Right renal pelvis (tissue), 4 donors: Measurements from ENCODE around the gene COX15. TPM values are rescaled to one million over a fixed set of nuclear protein-coding genes. Genes with fewer than 3 reads are reported as not detected.
"Not testable (repeated sequence)": the region's sequence is repeated elsewhere in the genome, so short reads cannot be mapped to it uniquely, and the experiment has no call there.

Source experiments
- DNase-seq, 4 donors: peaks; one replicate each; pipeline ENCODE4 v3.0.0-alpha.2; 2013; ENCODE audit warnings: low read depth in 4 of 4, low spot score in 3 of 4, missing footprints in 1 of 4
- polyA plus RNA-seq, 4 donors: library from polyadenylated mRNA; unstranded; fragments of 120-200 nt; gene quantifications; one replicate each; pipeline ENCODE4 v1.2.1, GENCODE V29; 2013; ENCODE audit not compliant: insufficient read length in 4 of 4

Gene COX15
- polyA plus RNA-seq, 4 donors, result 46.4 to 50.4 (median 47.0) TPM

GRCh38 chr10:99742254-99742653 is 10.3 kb upstream of the COX15 start:
- DNase-seq, result no peak

DNA sequence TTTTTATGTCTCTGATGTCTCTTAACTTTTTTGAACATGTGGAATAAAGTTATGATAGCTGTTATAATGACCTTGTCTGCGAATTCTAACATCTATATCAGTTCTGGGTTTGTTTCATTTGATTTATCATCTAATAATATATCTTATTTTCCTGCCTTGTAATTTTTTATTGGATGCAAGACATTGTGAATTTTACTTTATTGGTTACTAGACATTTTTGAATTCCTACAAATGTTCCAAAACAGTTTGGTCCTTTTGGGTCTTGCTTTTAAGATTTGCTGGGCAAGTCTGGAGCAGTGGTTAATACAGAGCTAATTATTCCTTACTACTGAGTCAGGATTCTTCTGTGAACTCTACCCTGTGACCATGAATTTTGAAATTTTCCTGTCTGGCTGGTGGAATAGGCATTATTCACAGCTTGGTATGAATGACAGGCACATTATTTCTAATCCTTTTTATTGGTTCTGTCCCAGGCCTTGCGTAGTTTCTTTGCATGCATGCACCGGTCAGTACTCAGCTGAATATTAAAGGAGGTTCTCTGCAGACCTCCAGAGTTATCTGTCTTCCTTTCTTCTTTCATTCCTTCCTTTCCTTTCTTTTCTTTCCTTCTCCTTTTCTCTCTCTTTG is 9.1 kb upstream of the COX15 start:
- no peak for DNase-seq

GRCh38 chr10:99740260-99740659 is 8.3 kb upstream of the COX15 start:
- DNase-seq, result no peak

DNA sequence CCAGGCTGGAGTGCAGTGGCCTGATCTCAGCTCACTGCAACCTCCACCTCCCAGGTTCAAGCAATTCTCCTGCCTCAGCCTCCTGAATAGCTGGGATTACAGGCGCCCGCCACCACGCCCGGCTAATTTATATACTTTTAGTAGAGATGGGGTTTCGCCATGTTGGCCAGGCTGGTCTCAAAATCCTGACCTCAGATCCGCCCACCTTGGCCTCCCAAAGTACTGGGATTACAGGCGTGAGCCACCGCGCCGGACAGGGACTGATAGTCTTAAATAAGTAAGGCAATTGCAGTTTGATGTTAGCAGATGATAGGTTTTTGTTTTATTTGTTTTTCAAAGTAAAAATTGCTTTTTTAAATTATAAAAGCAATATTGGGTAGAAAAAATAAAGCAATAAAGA is 2.2 kb upstream of the COX15 start:
- not testable (repeated sequence) for DNase-seq

DNA sequence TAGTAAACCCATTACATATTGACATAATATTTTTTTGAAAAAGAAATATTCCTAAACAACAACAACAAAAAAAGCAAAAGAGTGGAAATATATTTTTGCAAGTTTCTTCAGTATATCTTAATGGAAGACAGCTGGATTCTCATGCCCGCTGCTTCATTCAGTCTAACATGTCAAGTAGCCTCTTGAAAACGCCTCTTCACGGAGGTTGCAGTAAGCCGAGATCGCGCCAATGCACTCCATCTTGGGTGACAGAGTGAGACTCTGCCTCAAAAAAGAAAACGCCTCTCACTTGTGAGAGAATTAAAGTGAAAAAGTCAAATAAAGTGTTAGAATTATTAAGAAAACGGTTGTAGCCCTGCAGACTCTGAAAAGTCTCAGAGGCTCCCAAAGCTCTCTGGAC is 1.4 kb upstream of the COX15 start:
- no peak for DNase-seq

DNA sequence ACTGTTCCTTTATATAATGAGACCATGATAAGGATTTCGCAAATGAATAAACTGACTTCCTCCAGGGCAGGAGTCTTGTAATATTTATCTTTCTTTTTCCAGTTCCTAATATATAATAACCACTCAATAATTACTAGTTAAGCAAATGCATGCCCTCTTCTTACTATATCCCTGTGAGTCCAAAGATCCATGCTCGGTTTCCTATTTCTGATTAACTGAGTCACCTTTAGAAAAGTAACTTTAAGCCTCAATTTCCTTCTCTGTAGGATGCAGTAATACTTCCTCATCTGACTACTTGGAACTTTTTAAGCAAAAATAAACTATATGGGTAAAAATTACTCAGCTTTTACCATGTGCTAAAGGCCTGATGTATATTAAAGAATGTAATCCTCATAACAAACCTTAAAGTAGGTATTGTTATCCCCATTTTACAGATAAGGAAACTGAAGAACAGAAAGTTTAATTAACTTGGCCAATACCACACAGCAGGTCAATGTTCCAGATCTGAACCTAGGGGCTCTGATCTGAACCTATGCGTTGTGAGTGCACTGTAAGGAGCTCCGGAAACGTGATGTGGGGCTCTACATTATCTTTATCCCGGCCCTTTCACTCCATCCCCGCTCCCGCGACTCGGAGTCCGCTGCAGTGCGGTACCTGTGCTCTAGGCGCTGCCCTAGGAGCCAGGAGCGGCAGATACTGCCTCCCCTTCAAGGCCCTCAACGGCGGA is 458 bp downstream of the COX15 start:
- DNase-seq, result no peak

DNA sequence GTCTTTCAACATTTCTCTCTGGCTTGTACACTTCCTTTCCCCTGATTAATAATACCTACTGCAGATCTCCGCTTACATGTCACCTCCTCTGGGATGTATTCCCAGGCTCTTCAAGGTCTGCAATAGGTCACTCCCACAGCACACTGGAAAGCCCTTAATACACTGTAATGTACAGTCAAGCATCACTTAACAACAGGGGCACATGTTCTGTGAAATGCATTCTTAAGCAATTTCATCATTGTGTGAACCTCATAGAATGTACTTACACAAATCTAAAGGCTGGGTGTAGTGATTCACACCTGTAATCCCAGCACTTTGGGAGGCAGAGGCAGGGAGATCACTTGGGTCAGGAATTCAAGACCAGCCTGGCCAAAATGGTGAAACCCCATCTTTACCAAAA is 1.9 kb downstream of the COX15 start:
- DNase-seq, result no peak

GRCh38 chr10:99720387-99720786 is 11.5 kb downstream of the COX15 start:
- no peak for DNase-seq

DNA sequence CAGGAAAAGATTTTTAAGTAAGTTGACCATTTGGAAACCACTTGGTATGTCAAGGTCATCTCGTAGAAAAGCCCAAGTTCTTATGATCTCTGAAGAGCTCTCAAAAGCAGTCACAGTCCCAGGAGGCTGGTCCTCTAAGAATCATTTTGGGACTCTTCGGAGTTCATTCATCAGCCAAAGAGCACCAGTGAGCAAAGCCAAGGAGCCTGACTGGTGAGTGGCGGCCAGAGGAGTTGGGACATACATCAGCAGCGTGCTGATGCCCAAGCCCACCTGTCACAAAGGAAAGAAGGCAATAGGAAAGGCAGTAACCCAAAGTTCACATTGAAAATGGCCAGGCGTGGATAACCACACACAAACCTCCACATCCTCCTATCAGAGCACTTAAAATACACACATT is 17.5 kb downstream of the COX15 start:
- no peak for DNase-seq

DNA sequence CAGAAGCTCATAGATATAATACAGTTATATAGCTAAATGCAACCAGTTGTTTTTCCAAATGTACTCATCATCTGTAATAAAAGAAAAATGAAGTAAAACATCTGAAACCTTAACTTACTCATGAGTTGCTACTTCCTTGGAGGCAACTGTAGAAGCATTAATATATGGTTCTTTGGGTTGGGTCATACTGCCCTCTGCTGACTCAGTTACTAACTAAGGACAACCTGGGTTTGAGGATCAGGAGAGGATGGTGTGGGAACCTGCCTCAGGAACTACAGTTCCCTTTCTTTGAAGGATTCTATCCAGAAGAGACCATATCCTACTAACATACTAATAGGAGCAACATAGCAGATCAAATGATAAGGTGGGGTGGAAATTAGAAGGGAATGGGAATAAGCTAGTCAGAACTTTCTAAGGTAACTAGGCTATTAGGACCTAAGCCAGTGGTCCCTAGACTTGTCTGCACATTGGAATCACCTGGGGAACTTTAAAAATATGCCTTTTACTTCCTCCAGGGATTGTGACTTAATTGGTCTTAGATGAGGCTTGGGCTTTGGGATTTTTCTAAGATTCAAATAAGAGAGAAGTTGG is 20.7 kb downstream of the COX15 start:
- DNase-seq, result peak in 3 of 4 donors; percentile 28 to 51 (median 31)

DNA sequence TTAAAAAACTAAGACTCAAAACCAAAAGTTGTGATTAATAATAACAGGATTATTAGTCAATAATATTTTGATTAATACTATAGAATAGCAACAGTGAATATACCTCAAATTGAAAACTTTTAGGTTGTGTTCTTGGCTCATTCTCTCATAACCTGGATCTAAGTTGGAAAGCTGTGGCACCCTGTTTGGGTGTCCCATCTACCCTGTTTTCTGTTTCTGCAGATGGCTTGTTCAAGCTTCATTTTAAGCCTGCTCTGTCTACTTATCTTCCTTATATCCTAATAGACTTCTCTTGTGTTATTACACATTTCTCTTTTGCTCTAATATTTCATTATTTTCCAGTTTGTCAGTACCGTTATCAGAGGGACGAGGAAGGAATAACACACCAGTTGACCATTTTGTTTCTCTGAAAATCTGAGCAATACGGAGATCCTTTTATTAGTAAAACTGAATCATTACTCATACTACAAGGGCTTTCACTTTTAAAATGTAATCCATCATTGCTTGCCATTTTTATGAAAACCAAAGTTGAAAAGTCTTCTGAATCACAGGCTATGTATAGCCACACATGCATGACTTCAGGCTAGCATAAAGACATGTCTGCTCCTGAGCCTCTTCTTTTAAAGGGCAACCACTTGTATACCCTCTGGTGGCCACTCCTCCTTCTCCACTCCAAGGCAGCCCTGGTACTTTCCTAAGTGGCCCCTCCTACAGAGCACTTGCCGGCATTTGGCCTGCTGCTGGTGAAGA is 22.3 kb downstream of the COX15 start:
- no peak for DNase-seq

GRCh38 chr10:99708428-99709012 is 23.4 kb downstream of the COX15 start:
- peak in 1 of 4 donors; percentile 18 for DNase-seq

GRCh38 chr10:99700649-99701048 is 31.3 kb downstream of the COX15 start:
- no peak for DNase-seq

DNA sequence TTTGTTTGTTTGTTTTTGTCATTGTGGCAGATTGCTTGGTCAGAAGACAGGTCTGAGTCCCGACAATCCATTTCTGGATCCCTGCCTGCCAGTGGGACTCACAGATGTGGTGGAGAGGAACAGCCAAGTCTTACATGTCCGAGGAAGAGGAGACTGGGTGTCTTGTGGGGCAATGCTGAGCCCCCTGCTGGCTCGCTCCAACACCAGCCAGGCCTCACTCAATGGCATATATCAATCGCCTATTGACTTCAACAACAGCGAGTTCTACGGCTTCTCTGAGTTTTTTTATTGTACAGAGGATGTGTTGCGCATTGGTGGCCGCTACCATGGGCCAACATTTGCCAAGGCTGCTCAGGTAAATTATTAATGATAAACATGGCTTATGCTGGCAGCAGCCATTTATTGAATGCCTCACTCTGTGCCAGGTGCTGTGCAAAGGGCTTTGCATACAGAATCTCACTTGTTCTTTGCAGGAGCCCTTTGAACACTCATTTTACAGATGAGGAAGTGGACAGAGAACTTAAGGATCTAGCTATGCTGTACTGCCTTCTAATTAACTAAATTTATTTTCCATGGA is 33.3 kb downstream of the COX15 start:
- DNase-seq, result no peak

- no peak for DNase-seq
Observed at GRCh38 chr10:99695761-99696160, 36.2 kb downstream of the COX15 start.

DNA sequence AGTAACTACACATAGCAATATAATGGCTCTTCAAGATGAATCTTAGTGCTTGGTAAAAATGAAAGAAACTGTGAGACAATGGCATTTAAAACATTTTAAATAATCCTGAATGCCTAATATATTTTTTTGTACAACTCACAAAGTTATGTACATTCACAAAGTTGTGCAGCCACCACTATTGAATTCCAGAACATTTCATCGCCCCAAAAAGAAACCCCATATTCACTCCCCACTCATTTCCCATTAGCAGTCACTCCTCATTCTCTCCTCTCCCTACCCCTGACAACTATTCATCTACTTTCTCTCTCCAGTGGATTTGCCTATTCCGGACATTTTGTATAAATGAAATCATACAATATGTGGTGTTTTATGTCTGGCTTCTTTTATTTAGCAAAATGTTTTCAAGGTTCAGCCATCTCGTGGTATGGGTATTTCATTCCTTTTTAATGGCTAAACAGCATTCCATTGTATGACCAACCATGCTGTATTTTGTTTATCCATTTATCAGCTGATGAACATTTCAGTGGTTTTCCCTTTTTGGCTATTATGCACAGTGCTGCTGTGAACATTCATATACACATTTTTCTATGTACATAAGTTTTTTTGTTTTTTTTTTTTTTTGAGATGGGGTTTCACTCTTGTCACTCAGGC is 37.9 kb downstream of the COX15 start:
- DNase-seq, result no peak

GRCh38 chr10:99689461-99689860 is 42.5 kb downstream of the COX15 start:
- no peak for DNase-seq

- no peak for DNase-seq
Observed at GRCh38 chr10:99685597-99685967, 46.3 kb downstream of the COX15 start.

DNA sequence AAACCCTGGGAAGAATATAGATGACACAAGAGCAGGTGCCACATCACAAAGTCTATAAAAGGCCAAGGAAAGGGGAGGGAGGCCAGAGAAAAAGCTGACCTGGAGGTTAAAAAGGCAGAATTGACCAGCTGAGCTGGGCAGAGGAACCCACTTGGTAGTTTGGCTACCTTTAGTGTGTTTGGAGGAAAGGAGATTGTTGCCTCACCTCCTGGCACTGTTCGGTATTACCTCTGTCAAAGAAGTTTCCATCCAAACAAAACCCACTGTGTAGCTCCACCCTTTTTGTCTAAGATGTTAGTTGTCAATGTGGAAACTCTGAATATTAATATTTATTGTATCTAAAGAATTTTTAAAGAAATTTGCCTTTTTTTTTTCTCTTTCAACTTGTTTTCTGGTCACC is 49.2 kb downstream of the COX15 start:
- no peak for DNase-seq
